CD4-positive, alpha-beta T cell (primary cell): Measurements from ENCODE around the gene ELK4. TPM values are rescaled to one million over a fixed set of nuclear protein-coding genes. Genes with fewer than 3 reads are reported as not detected.

Experiments
- ATAC-seq: fragments of 200-7000 bp; cut with Tn5 transposase; one replicate; pipeline ENCODE4 v1.10.0; 2022; ENCODE audit warnings: mild to moderate bottlenecking; ENCODE audit not compliant: poor library complexity
- CTCF ChIA-PET: fragments of 350-600 bp; sonication (Branson Sonifier 250); formaldehyde crosslinking; loops from one replicate; lab custom pipeline; 2021; ENCODE audit warnings: antibody characterized with exemption, inconsistent platforms; lab: Charles Lee
- POLR2A ChIA-PET: fragments of 350-600 bp; sonication (Branson Sonifier 250); formaldehyde crosslinking; loops from one replicate; lab custom pipeline; 2021; ENCODE audit warnings: antibody characterized with exemption, inconsistent platforms; lab: Charles Lee
- DNase-seq, 14 experiments: peaks; one replicate each; pipeline ENCODE4 v3.0.0-alpha.2; 2013 to 2020; ENCODE audit warnings: mixed read lengths in 2 of 14
- H3K27ac ChIP-seq, 2 donors: one replicate each; pipeline versions ENCODE4 v1.5.1 to v1.7.0; 2013; ENCODE audit warnings: low read length in 2 of 2, low read depth in 1 of 2, mild to moderate bottlenecking in 1 of 2
- H3K27me3 ChIP-seq, 2 experiments: 1 replicate in 1 of 2; 2 replicates in 1 of 2; pipeline versions ENCODE4 v1.6.1 to v1.7.0; 2013; ENCODE audit warnings: low read length in 2 of 2, control low read depth in 1 of 2, mild to moderate bottlenecking in 1 of 2, moderate library complexity in 1 of 2; ENCODE audit not compliant: insufficient read depth in 2 of 2, control insufficient read depth in 1 of 2
- H3K36me3 ChIP-seq: one replicate; pipeline ENCODE4 v1.6.1; 2013; ENCODE audit warnings: low read length, control low read depth; ENCODE audit not compliant: insufficient read depth
- H3K4me1 ChIP-seq: one replicate; pipeline ENCODE4 v1.6.1; 2013; ENCODE audit warnings: low read length, control low read depth; ENCODE audit not compliant: insufficient read depth
- H3K4me3 ChIP-seq: one replicate; pipeline ENCODE4 v1.5.1; 2013; ENCODE audit warnings: mild to moderate bottlenecking, low read length, moderate library complexity
- H3K9me3 ChIP-seq, 2 experiments: 1 replicate in 1 of 2; 2 replicates in 1 of 2; pipeline versions ENCODE4 v1.6.1 to v1.7.0; 2013; ENCODE audit warnings: low read length in 2 of 2, mild to moderate bottlenecking in 2 of 2, control low read depth in 1 of 2, moderate library complexity in 1 of 2; ENCODE audit not compliant: control insufficient read depth in 1 of 2, insufficient read depth in 1 of 2
- H3K27ac Mint-ChIP-seq: one replicate; pipeline ENCODE4 v1.8.0; 2020; ENCODE audit warnings: mixed read lengths
- H3K27me3 Mint-ChIP-seq: one replicate; pipeline ENCODE4 v1.8.0; 2021; ENCODE audit warnings: mixed read lengths
- H3K36me3 Mint-ChIP-seq: one replicate; pipeline ENCODE4 v1.8.0; 2021; ENCODE audit warnings: low read depth, mixed read lengths
- H3K4me1 Mint-ChIP-seq: one replicate; pipeline ENCODE4 v1.8.0; 2021; ENCODE audit warnings: low read depth, mixed read lengths
- H3K4me3 Mint-ChIP-seq: one replicate; pipeline ENCODE4 v1.8.0; 2020; ENCODE audit warnings: mild to moderate bottlenecking, mixed read lengths
- H3K9me3 Mint-ChIP-seq: one replicate; pipeline ENCODE4 v1.8.0; 2020; ENCODE audit warnings: mixed read lengths
- intact Hi-C, 2 experiments: fragments of 100-400 bp; cut with DNase I in 1 of 2; cut with micrococcal nuclease in 1 of 2; formaldehyde crosslinking; loops; one replicate each; pipeline versions ENCODE4 v1.15.1 to v1.9.0; 2023 to 2025; cut with DNase I, micrococcal nuclease
- total RNA-seq, 174 experiments: library from RNA in 2 of 174; stranded (reverse) in 2 of 174; gene quantifications; one replicate each; pipeline ENCODE4 v1.2.3 and lab custom pipeline; 2021 to 2026
- TF ChIP-seq, protein P1 (sequence below): fragments of 200-600 bp; IDR thresholded peaks from one replicate; pipeline ENCODE4 v1.8.0; 2022; ENCODE audit warnings: antibody characterized with exemption, mild to moderate bottlenecking

ELK4 gene
- total RNA-seq, 2 experiments from 2014 or later = 145 to 154 TPM

DNA sequence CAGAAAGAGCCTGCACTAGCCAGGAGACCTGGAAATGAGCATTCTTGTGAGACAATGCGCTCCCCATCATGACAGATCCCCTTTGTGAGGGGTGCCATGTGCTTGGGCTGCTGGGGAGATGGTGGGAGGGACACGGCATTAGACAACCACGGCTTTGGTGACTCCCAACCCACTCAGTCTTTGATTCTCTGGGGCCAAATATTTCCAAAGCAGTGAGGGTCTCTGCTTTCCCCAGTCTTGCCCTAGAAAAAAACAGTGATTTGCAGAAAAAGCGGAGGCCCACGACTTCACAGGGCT lies 38.3 kb upstream of the ELK4 start:
- no peak overlapping the region for H3K4me3 Mint-ChIP-seq
- no peak overlapping the region for H3K27ac Mint-ChIP-seq
- intact Hi-C loops = no loop called here
- TF ChIP-seq, protein P1, sequence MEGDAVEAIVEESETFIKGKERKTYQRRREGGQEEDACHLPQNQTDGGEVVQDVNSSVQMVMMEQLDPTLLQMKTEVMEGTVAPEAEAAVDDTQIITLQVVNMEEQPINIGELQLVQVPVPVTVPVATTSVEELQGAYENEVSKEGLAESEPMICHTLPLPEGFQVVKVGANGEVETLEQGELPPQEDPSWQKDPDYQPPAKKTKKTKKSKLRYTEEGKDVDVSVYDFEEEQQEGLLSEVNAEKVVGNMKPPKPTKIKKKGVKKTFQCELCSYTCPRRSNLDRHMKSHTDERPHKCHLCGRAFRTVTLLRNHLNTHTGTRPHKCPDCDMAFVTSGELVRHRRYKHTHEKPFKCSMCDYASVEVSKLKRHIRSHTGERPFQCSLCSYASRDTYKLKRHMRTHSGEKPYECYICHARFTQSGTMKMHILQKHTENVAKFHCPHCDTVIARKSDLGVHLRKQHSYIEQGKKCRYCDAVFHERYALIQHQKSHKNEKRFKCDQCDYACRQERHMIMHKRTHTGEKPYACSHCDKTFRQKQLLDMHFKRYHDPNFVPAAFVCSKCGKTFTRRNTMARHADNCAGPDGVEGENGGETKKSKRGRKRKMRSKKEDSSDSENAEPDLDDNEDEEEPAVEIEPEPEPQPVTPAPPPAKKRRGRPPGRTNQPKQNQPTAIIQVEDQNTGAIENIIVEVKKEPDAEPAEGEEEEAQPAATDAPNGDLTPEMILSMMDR = no peak
- H3K4me3 ChIP-seq = no peak overlapping the region
- H3K9me3 ChIP-seq = no peaks in the 10 kb centered on the region
- H3K4me1 Mint-ChIP-seq = no peaks in the 10 kb centered on the region
- ChIA-PET CTCF (interaction anchor here (0.5 kb wide), 1 partner anchor 1247 kb away, joined by 4 read pairs; no protein-coding TSS in a partner anchor), POLR2A (no interaction called here)
- H3K27me3 ChIP-seq = peaks cover 9 to 15% of the 10 kb centered on the region in 2 experiments
- no peaks in the 10 kb centered on the region for H3K4me1 ChIP-seq
- DNase-seq = no peak
- H3K36me3 Mint-ChIP-seq = no peaks in the 10 kb centered on the region
- no peak for ATAC-seq
- no peaks in the 10 kb centered on the region for H3K36me3 ChIP-seq
- H3K27ac ChIP-seq = no peak overlapping the region
- peaks cover 23% of the 10 kb centered on the region for H3K27me3 Mint-ChIP-seq
- H3K9me3 Mint-ChIP-seq = no peaks in the 10 kb centered on the region

DNA sequence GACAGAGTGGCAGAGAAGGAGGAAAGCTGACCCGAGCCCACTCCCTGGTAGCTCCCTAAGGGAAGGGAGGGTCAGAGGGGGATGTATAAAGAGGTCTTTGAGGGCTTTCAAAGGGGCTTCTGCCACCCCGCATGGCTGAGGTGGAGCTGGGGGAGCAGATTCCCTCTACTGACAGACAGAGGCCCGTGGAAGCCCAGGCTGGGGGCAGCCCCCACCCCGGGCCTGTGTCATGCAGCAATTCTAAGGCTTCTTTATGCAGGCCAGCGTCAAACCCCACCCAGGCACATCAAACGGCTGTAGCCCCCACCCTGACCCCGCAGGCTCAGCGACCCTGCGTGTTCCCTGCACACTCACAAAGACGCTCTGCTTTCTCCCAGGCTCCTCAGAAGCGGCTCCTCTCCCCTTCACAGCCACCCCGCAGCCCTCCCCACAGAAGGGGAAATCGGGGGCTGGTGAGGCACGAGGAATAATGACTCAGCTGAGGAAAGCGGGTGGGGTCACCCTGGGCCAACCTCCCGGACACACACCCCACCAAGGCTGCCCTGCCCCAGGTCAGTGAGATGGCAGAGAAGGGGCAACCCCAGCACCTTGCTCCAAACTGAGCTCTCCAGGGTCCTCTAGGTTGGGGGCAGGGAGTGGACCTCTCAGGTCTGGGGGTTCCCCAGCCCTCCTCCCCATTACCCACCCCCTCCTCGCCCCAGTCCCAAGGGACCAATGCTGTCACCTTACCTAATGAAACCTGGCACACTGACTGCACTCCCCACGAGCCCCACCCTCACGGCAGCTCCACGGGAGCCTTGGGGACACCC lies 37.7 kb upstream of the ELK4 start:
- DNase-seq = peak in 2 of 14 experiments; percentile 44 to 51
- no peak overlapping the region for H3K4me3 Mint-ChIP-seq
- peaks cover 9 to 15% of the 10 kb centered on the region in 2 experiments for H3K27me3 ChIP-seq

DNA sequence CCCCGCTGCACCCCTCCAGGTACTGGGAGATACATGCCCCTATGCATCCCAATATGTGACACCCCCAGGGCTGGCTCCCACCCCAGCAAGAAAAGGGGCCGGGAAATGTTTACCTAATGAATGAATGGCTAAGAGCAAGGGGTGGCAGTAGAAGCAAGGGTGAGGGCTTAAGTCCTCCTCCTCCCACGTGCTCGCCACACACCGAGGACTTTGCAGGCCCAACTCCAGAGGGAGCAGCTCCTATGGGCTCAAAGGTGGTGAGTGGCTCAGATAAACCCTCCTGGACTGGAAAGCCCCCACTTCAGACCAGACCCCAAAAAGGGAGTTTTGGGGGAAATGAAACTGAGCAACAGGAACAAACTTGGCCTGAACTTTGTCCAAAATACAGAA lies 37.1 kb upstream of the ELK4 start:
- H3K27me3 Mint-ChIP-seq = peaks cover 22% of the 10 kb centered on the region

More for the DNA sequence above, 37.7 kb upstream of the ELK4 start:
- no peak for ATAC-seq
- ChIA-PET CTCF (no interaction called here), POLR2A (no interaction called here)
- no peaks in the 10 kb centered on the region for H3K9me3 ChIP-seq
- Mint-ChIP-seq H3K4me1 (no peaks in the 10 kb centered on the region), H3K27me3 (peaks cover 22% of the 10 kb centered on the region), H3K27ac (no peak overlapping the region), H3K9me3 (no peaks in the 10 kb centered on the region), H3K36me3 (no peaks in the 10 kb centered on the region)
- H3K36me3 ChIP-seq = no peaks in the 10 kb centered on the region
- intact Hi-C loops = no loop called here
- H3K4me3 ChIP-seq = no peak overlapping the region
- TF ChIP-seq, protein P1 = no peak
- H3K4me1 ChIP-seq = no peaks in the 10 kb centered on the region
- H3K27ac ChIP-seq = no peak overlapping the region

More for the DNA sequence above, 37.1 kb upstream of the ELK4 start:
- Histone ChIP-seq H3K9me3 (no peaks in the 10 kb centered on the region), H3K27me3 (peaks cover 9 to 15% of the 10 kb centered on the region in 2 experiments), H3K4me1 (no peaks in the 10 kb centered on the region), H3K4me3 (no peak overlapping the region), H3K36me3 (no peaks in the 10 kb centered on the region), H3K27ac (no peak overlapping the region)
- TF ChIP-seq, protein P1 = no peak
- Mint-ChIP-seq H3K9me3 (no peaks in the 10 kb centered on the region), H3K27ac (no peak overlapping the region), H3K4me1 (no peaks in the 10 kb centered on the region), H3K4me3 (no peak overlapping the region), H3K36me3 (no peaks in the 10 kb centered on the region)
- intact Hi-C loops = no loop called here
- CTCF ChIA-PET = no interaction called here
- POLR2A ChIA-PET = no interaction called here
- no peak for ATAC-seq
- peak in 1 of 14 experiments; percentile 34 for DNase-seq
